T-helper 1 cell treated with Interleukin-12 subunit alpha and Interleukin-12 subunit beta and Interleukin-4 antibody, amounts not matched to agents 30 ng/mL and 1 ng/mL, for 36 hours (primary cell): ENCODE measurements around the gene LRRN3. TPM values are rescaled to one million over a fixed set of nuclear protein-coding genes. Genes with fewer than 3 reads are reported as not detected.

Source experiments
- intact Hi-C: fragments of 100-400 bp; cut with micrococcal nuclease; formaldehyde crosslinking; loops from one replicate; pipeline ENCODE4 v1.15.1; 2024
- total RNA-seq: library from RNA; stranded (reverse); gene quantifications from 2 replicates; pipeline ENCODE4 v1.2.3, GENCODE V29; 2022

The LRRN3 gene
- total RNA-seq, 1 donor from 2014 or later: 127 TPM

- intact Hi-C loops: no loop called here
Observed at GRCh38 chr7:111150709-111151108, 59.8 kb downstream of the LRRN3 start.

GRCh38 chr7:111159426-111159825 is 68.5 kb downstream of the LRRN3 start:
- intact Hi-C loops: no loop called here

GRCh38 chr7:111160297-111160696 is 69.4 kb downstream of the LRRN3 start:
- intact Hi-C loops: no loop called here

GRCh38 chr7:111162692-111163091 is 71.8 kb downstream of the LRRN3 start:
- intact Hi-C loops: no loop called here

GRCh38 chr7:111164442-111164841 is 73.5 kb downstream of the LRRN3 start:
- intact Hi-C loops: no loop called here

GRCh38 chr7:111168182-111168581 is 77.3 kb downstream of the LRRN3 start:
- intact Hi-C loops: no loop called here

GRCh38 chr7:111172564-111173257 is 81.8 kb downstream of the LRRN3 start:
- intact Hi-C loops: no loop called here

GRCh38 chr7:111173528-111173927 is 82.6 kb downstream of the LRRN3 start:
- intact Hi-C loops: no loop called here

- intact Hi-C loops: no loop called here
Observed at GRCh38 chr7:111173990-111174389, 83.1 kb downstream of the LRRN3 start.

- intact Hi-C loops: no loop called here
Observed at GRCh38 chr7:111174510-111174909, 83.6 kb downstream of the LRRN3 start.
